HFF-Myc (cell line): ENCODE measurements around the gene HDAC5.

Source experiments
- DNase-seq: peaks from one replicate; pipeline ENCODE4 v3.0.0-alpha.2; 2011; ENCODE audit warnings: low read depth; ENCODE audit errors: extremely low read depth
- H3K4me3 ChIP-seq: replicated peaks from 2 replicates; pipeline ENCODE4 v1.5.1; 2011; ENCODE audit warnings: low read depth, mild to moderate bottlenecking, control low read depth, low read length
- CTCF ChIP-seq: IDR thresholded peaks from 2 replicates; pipeline ENCODE4 v1.5.1; 2012; ENCODE audit warnings: mild to moderate bottlenecking, low read depth, low read length, control low read depth; ENCODE audit errors: missing control alignments

Gene HDAC5

GRCh38 chr17:44091200-44091997, 32.0 kb downstream of the HDAC5 start:
- no peak for DNase-seq
- no peak overlapping the region for H3K4me3 ChIP-seq
- no peak for TF ChIP-seq CTCF

GRCh38 chr17:44088254-44088653, 35.2 kb downstream of the HDAC5 start:
- DNase-seq = no peak
- H3K4me3 ChIP-seq = no peak overlapping the region
- no peak for TF ChIP-seq CTCF

GRCh38 chr17:44087319-44087718, 36.1 kb downstream of the HDAC5 start:
- 0 out of 2 replicates have a peak overlapping the region, but pooled peaks have one; percentile 8 for H3K4me3 ChIP-seq
- TF ChIP-seq CTCF = no peak
- DNase-seq = no peak

GRCh38 chr17:44086364-44087311, 36.8 kb downstream of the HDAC5 start:
- TF ChIP-seq CTCF = no peak
- H3K4me3 ChIP-seq = 0 out of 2 replicates have a peak overlapping the region, but pooled peaks have one; percentile 8

GRCh38 chr17:44085908-44086307, 37.5 kb downstream of the HDAC5 start:
- no peak overlapping the region for H3K4me3 ChIP-seq
- no peak for DNase-seq
- TF ChIP-seq CTCF = no peak

More at GRCh38 chr17:44086364-44087311, 36.8 kb downstream of the HDAC5 start:
- peak; percentile 81 for DNase-seq

- no peak for DNase-seq
- no peak overlapping the region for H3K4me3 ChIP-seq
- no peak for TF ChIP-seq CTCF
Observed at GRCh38 chr17:44084921-44085320, 38.5 kb downstream of the HDAC5 start.
